Measurements from ENCODE around the gene ORM1.
"Not testable (repeated sequence)": the region's sequence is repeated elsewhere in the genome, so short reads cannot be mapped to it uniquely, and the experiment has no call there.

The ORM1 gene

GRCh38 chr9:114312513-114312875 lies 10.4 kb upstream of the ORM1 start:
- no peak overlapping the region for H3K9ac ChIP-seq (ENCODE audit: low read length)
- H3K27ac ChIP-seq (ENCODE audit: low read depth, low read length): no peak overlapping the region
- no peak overlapping the region for H3K4me3 ChIP-seq (ENCODE audit: low read depth in 1 of 2, low read length in 2 of 2)
- no peaks in the 10 kb centered on the region for H3K4me1 ChIP-seq (ENCODE audit: insufficient read depth, low read length)
- H3K9me3 ChIP-seq (ENCODE audit: low read length): no peaks in the 10 kb centered on the region
- H3K36me3 ChIP-seq (ENCODE audit: insufficient read depth, low read length): no peaks in the 10 kb centered on the region
- H3K27me3 ChIP-seq (ENCODE audit: control insufficient read depth in 1 of 2, insufficient read depth in 2 of 2, low read length in 2 of 2): no peaks in the 10 kb centered on the region

- no peaks in the 10 kb centered on the region for H3K36me3 ChIP-seq (ENCODE audit: insufficient read depth, low read length)
- H3K27ac ChIP-seq (ENCODE audit: low read depth, low read length): no peak overlapping the region
- no peak overlapping the region for H3K9ac ChIP-seq (ENCODE audit: low read length)
- no peaks in the 10 kb centered on the region for H3K4me1 ChIP-seq (ENCODE audit: insufficient read depth, low read length)
- no peaks in the 10 kb centered on the region for H3K27me3 ChIP-seq (ENCODE audit: control insufficient read depth in 1 of 2, insufficient read depth in 2 of 2, low read length in 2 of 2)
- H3K4me3 ChIP-seq (ENCODE audit: low read depth in 1 of 2, low read length in 2 of 2): no peak overlapping the region
- no peaks in the 10 kb centered on the region for H3K9me3 ChIP-seq (ENCODE audit: low read length)
Measured at GRCh38 chr9:114313186-114313585, 9.7 kb upstream of the ORM1 start.

GRCh38 chr9:114314256-114314867 lies 8.5 kb upstream of the ORM1 start:
- Histone ChIP-seq H3K9ac (ENCODE audit: low read length) (no peak overlapping the region), H3K4me3 (ENCODE audit: low read depth in 1 of 2, low read length in 2 of 2) (no peak overlapping the region), H3K4me1 (ENCODE audit: insufficient read depth, low read length) (no peaks in the 10 kb centered on the region), H3K9me3 (ENCODE audit: low read length) (no peaks in the 10 kb centered on the region), H3K36me3 (ENCODE audit: insufficient read depth, low read length) (no peaks in the 10 kb centered on the region), H3K27ac (ENCODE audit: low read depth, low read length) (no peak overlapping the region), H3K27me3 (ENCODE audit: control insufficient read depth in 1 of 2, insufficient read depth in 2 of 2, low read length in 2 of 2) (no peaks in the 10 kb centered on the region)

- H3K27me3 ChIP-seq (ENCODE audit: control insufficient read depth in 1 of 2, insufficient read depth in 2 of 2, low read length in 2 of 2): no peaks in the 10 kb centered on the region
- no peak overlapping the region for H3K9ac ChIP-seq (ENCODE audit: low read length)
- H3K36me3 ChIP-seq (ENCODE audit: insufficient read depth, low read length): no peaks in the 10 kb centered on the region
- H3K4me1 ChIP-seq (ENCODE audit: insufficient read depth, low read length): no peaks in the 10 kb centered on the region
- no peaks in the 10 kb centered on the region for H3K9me3 ChIP-seq (ENCODE audit: low read length)
- H3K27ac ChIP-seq (ENCODE audit: low read depth, low read length): no peak overlapping the region
- H3K4me3 ChIP-seq (ENCODE audit: low read depth in 1 of 2, low read length in 2 of 2): no peak overlapping the region
Measured at GRCh38 chr9:114314881-114315722, 7.8 kb upstream of the ORM1 start.

GRCh38 chr9:114315723-114316363 lies 7.1 kb upstream of the ORM1 start:
- H3K27me3 ChIP-seq (ENCODE audit: control insufficient read depth in 1 of 2, insufficient read depth in 2 of 2, low read length in 2 of 2): no peaks in the 10 kb centered on the region
- H3K4me1 ChIP-seq (ENCODE audit: insufficient read depth, low read length): no peaks in the 10 kb centered on the region
- no peak overlapping the region for H3K27ac ChIP-seq (ENCODE audit: low read depth, low read length)
- no peak overlapping the region for H3K4me3 ChIP-seq (ENCODE audit: low read depth in 1 of 2, low read length in 2 of 2)
- no peak overlapping the region for H3K9ac ChIP-seq (ENCODE audit: low read length)
- no peaks in the 10 kb centered on the region for H3K36me3 ChIP-seq (ENCODE audit: insufficient read depth, low read length)
- no peaks in the 10 kb centered on the region for H3K9me3 ChIP-seq (ENCODE audit: low read length)

- no peaks in the 10 kb centered on the region for H3K27me3 ChIP-seq (ENCODE audit: control insufficient read depth in 1 of 2, insufficient read depth in 2 of 2, low read length in 2 of 2)
- no peak overlapping the region for H3K9ac ChIP-seq (ENCODE audit: low read length)
- H3K36me3 ChIP-seq (ENCODE audit: insufficient read depth, low read length): no peaks in the 10 kb centered on the region
- H3K4me3 ChIP-seq (ENCODE audit: low read depth in 1 of 2, low read length in 2 of 2): no peak overlapping the region
- H3K4me1 ChIP-seq (ENCODE audit: insufficient read depth, low read length): no peaks in the 10 kb centered on the region
- H3K9me3 ChIP-seq (ENCODE audit: low read length): no peaks in the 10 kb centered on the region
- no peak overlapping the region for H3K27ac ChIP-seq (ENCODE audit: low read depth, low read length)
Measured at GRCh38 chr9:114316605-114317230, 6.2 kb upstream of the ORM1 start.

GRCh38 chr9:114317665-114318357 lies 5.1 kb upstream of the ORM1 start:
- no peaks in the 10 kb centered on the region for H3K9me3 ChIP-seq (ENCODE audit: low read length)
- H3K9ac ChIP-seq (ENCODE audit: low read length): no peak overlapping the region
- H3K36me3 ChIP-seq (ENCODE audit: insufficient read depth, low read length): no peaks in the 10 kb centered on the region
- H3K4me3 ChIP-seq (ENCODE audit: low read depth in 1 of 2, low read length in 2 of 2): no peak overlapping the region
- H3K27ac ChIP-seq (ENCODE audit: low read depth, low read length): no peak overlapping the region
- H3K27me3 ChIP-seq (ENCODE audit: control insufficient read depth in 1 of 2, insufficient read depth in 2 of 2, low read length in 2 of 2): no peaks in the 10 kb centered on the region
- H3K4me1 ChIP-seq (ENCODE audit: insufficient read depth, low read length): no peaks in the 10 kb centered on the region

- H3K9ac ChIP-seq (ENCODE audit: low read length): no peak overlapping the region
- no peak overlapping the region for H3K4me3 ChIP-seq (ENCODE audit: low read depth in 1 of 2, low read length in 2 of 2)
- no peaks in the 10 kb centered on the region for H3K9me3 ChIP-seq (ENCODE audit: low read length)
- no peaks in the 10 kb centered on the region for H3K27me3 ChIP-seq (ENCODE audit: control insufficient read depth in 1 of 2, insufficient read depth in 2 of 2, low read length in 2 of 2)
- H3K36me3 ChIP-seq (ENCODE audit: insufficient read depth, low read length): no peaks in the 10 kb centered on the region
- H3K4me1 ChIP-seq (ENCODE audit: insufficient read depth, low read length): no peaks in the 10 kb centered on the region
- no peak overlapping the region for H3K27ac ChIP-seq (ENCODE audit: low read depth, low read length)
Measured at GRCh38 chr9:114318416-114318815, 4.5 kb upstream of the ORM1 start.

GRCh38 chr9:114319147-114319546 lies 3.8 kb upstream of the ORM1 start:
- Histone ChIP-seq H3K4me3 (ENCODE audit: low read depth in 1 of 2, low read length in 2 of 2) (no peak overlapping the region), H3K4me1 (ENCODE audit: insufficient read depth, low read length) (no peaks in the 10 kb centered on the region), H3K9me3 (ENCODE audit: low read length) (no peaks in the 10 kb centered on the region)

GRCh38 chr9:114320710-114321109 lies 2.2 kb upstream of the ORM1 start:
- not testable (repeated sequence) for H3K9ac ChIP-seq (ENCODE audit: low read length); H3K27ac ChIP-seq (ENCODE audit: low read depth, low read length); H3K27me3 ChIP-seq (ENCODE audit: control insufficient read depth in 1 of 2, insufficient read depth in 2 of 2, low read length in 2 of 2); H3K4me3 ChIP-seq (ENCODE audit: low read depth in 1 of 2, low read length in 2 of 2); H3K4me1 ChIP-seq (ENCODE audit: insufficient read depth, low read length); H3K36me3 ChIP-seq (ENCODE audit: insufficient read depth, low read length); H3K9me3 ChIP-seq (ENCODE audit: low read length)

More at GRCh38 chr9:114319147-114319546, 3.8 kb upstream of the ORM1 start:
- Histone ChIP-seq H3K9ac (ENCODE audit: low read length) (no peak overlapping the region), H3K27ac (ENCODE audit: low read depth, low read length) (no peak overlapping the region), H3K27me3 (ENCODE audit: control insufficient read depth in 1 of 2, insufficient read depth in 2 of 2, low read length in 2 of 2) (no peaks in the 10 kb centered on the region), H3K36me3 (ENCODE audit: insufficient read depth, low read length) (no peaks in the 10 kb centered on the region)

- no peaks in the 10 kb centered on the region for H3K4me1 ChIP-seq (ENCODE audit: insufficient read depth, low read length)
- no peaks in the 10 kb centered on the region for H3K27me3 ChIP-seq (ENCODE audit: control insufficient read depth in 1 of 2, insufficient read depth in 2 of 2, low read length in 2 of 2)
- no peak overlapping the region for H3K27ac ChIP-seq (ENCODE audit: low read depth, low read length)
- H3K9ac ChIP-seq (ENCODE audit: low read length): no peak overlapping the region
- no peaks in the 10 kb centered on the region for H3K9me3 ChIP-seq (ENCODE audit: low read length)
- no peak overlapping the region for H3K4me3 ChIP-seq (ENCODE audit: low read depth in 1 of 2, low read length in 2 of 2)
- H3K36me3 ChIP-seq (ENCODE audit: insufficient read depth, low read length): no peaks in the 10 kb centered on the region
Measured at GRCh38 chr9:114321759-114322158, 1.1 kb upstream of the ORM1 start.

Data from muscle layer of colon (tissue), 2 donors.